Activated CD8-positive, alpha-beta memory T cell treated with anti-CD3 and anti-CD28 coated beads for 1 hour (primary cell): ENCODE results near the gene SGK2.
"Not testable (repeated sequence)": the region's sequence is repeated elsewhere in the genome, so short reads cannot be mapped to it uniquely, and the experiment has no call there.

Source experiments
- DNase-seq, 2 donors: peaks; one replicate each; pipeline ENCODE4 v3.0.0-alpha.2; 2020; ENCODE audit warnings: low read depth in 1 of 2; ENCODE audit errors: extremely low read depth in 1 of 2

Gene SGK2

DNA sequence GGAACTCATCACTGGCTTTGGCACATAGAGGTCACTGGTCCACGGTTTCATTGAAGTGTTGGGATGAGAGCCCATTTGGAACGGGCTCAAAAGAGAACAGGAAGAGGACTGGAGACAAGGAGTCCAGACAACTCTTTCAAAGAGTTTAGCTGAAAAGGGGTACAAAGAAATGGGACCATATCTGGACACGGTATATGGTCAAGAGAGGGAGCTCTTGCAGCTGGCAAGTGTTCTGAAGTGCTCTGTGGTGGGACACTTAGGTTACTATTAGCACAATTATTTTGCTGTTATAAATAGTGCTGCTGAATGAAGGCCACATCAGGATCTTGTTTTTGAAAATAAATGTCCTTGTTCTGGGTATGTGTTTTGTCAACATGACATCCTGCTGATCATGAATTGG, 4.6 kb downstream of the SGK2 start:
- no peak for DNase-seq

DNA sequence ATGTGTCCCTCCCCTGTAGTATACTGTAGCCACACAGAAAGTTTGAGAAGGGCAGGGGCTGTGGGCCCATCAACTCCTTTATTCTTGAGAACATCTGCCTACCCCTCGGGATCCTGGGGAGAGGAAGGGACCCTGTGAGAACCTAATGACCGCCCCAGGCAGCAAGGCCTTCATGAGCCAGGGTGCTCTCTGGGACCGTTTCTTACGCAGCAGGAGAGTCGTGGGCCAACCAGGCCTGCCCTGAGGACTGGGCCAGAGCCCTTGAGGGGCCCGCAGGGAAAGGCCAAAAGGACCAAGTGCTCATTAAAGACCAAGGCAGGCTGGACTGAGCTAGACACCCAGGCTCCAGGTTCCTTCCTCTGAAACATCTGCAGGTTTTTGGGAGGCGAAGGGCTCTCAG, 5.2 kb downstream of the SGK2 start:
- no peak for DNase-seq

DNA sequence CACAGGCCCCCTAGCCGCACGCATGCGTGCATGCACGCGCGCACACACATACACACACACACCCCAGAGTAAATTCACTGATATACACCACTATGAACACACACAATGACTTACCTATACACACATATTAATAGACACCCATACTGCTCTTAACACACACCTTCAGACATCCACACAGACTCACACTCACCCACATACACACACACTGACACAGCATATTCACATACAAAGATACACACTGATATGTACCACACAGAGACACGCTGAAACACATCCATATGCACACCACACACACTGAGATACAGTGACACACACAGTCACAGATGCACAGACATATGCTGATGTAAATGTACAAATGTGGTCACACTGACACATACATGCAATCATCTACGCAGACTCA, 5.6 kb downstream of the SGK2 start:
- no peak for DNase-seq

DNA sequence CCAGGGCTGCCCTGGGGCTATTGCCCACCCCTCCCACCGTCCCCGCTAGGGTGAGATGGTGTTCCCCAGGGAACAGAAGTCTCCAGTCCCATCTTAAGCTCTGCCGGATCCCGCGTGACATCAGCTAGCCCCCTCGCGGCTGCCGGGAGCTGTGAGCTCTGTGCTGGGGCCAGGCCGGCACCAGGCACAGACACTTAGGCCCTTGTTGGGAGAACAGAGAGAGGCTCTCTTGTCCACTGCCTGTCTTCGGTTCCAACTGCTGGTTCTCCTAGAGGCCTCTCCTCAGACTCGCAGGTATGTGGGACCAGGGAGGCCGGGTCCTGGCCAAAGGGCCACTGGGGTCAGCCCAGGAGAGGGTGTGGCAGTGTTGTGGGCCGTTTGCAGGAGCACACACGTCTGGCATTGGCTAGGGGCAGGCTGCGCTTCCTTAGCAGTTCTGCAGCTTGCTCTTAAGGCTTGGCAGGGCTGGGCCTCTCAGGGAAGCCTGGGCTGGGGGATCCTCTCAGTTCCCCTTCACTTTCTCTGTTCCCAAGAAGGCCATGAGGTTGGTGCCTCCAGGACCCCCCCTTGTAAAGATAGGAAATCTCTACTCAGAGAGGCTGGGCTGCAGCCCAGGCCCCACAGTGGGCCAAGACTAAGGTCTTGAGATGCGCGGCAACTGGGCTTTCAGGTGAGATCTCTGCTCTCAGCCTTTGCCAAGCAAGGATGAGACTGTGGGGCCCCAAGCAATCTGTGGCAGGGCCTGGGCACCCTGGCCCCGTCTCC, 6.3 kb downstream of the SGK2 start:
- no peak for DNase-seq

DNA sequence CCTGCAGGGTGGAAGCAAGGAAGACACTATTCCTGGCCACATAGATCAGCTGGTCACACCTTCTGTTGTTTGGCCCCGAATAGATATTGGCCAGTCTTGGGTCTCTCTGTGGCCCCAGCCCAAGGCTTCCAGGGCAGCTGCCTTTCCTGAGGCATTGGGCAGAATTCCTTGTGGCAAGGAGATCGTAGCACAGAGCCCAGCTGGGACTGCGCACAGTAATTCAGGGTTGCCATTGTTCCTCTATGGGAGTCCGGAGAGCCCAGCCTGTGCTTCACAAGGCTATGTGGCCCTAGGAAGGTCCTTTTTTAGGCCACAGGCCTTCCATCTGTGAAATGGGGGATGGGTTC, 6.9 kb downstream of the SGK2 start:
- DNase-seq: no peak

DNA sequence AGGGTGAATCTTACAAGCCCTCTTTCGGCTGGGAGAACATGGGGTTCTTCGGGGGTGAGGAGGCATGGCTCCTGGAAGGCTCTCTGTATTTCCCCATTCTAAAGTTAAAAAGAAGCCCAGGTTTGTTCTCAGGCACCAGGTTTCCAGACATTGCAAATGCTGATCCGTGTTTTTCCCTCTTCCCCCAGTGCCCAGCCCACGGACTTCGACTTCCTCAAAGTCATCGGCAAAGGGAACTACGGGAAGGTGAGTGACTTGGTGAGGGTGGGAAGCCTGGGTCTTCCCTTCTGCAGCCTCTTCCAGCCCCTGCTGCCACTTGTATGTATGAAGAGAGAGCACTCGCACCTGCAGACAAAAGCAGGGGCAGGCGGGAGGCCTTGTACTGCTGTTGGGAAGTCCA, 8.7 kb downstream of the SGK2 start:
- DNase-seq: no peak

DNA sequence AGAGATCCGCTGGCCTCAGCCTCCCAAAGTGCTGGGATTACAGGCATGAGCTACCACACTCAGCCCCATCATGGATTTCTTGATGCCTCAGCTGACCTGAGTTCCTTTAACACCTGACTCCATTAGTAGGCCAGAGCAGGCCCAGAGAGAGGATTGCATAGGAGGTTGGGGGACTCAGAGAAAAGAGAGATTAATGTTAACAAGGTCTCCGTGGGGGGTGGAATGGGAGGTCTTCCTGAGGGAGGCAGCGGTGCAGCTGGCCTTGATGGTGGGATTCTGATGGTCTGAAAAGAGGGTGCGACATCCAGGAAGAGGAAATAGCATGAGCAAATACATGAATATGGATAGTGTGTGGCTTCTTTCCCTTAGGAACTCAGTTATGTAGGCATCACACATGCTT, 9.9 kb downstream of the SGK2 start:
- no peak for DNase-seq

DNA sequence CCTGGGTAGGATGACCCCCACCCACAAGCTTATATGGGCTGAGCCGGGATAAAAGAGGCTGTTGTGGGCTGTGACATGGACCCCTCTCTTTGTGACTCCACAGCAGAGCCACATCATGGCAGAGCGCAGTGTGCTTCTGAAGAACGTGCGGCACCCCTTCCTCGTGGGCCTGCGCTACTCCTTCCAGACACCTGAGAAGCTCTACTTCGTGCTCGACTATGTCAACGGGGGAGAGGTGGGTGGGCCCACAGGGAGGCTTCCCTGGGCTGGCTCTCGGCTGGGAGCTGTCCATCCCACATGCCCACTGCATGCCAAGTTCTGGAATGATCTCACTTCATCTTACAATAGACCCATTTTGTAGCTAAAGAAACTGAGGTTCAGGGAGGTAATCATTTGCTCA, 10.5 kb downstream of the SGK2 start:
- DNase-seq: no peak

DNA sequence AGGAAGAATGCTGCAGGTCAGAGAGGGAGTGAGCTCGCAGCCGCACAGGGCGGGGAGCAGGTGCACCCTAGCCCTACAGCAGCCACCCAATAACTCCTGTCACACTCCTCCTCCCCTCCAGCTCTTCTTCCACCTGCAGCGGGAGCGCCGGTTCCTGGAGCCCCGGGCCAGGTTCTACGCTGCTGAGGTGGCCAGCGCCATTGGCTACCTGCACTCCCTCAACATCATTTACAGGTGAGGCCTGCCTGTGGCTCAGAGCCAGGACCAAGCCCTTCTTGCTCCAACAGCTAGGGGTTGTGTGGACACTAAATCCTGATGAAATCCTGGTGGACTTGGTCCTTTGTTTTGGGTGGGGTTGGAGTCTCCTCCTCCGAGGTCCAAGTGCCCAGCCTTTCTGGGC, 11.7 kb downstream of the SGK2 start:
- DNase-seq: no peak

DNA sequence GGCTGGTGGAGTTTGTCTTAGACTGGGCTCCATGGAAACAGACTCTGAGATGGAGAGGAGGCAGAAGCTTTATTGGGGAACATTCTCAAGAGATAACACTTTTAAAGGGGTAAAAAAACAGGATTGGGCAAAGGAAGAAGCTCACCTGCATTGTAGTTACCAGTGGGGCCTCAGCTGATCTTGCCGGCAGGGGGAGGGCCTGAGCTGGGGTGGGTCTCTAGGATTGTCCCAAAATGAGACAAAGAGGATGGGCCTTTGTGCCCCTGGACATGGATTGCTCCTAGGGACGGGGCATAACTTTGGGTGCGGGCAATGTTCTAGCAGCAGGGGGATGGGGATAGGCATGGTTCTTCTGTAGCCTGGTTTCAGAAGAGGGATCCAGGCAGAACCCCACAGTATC, 12.5 kb downstream of the SGK2 start:
- no peak for DNase-seq

DNA sequence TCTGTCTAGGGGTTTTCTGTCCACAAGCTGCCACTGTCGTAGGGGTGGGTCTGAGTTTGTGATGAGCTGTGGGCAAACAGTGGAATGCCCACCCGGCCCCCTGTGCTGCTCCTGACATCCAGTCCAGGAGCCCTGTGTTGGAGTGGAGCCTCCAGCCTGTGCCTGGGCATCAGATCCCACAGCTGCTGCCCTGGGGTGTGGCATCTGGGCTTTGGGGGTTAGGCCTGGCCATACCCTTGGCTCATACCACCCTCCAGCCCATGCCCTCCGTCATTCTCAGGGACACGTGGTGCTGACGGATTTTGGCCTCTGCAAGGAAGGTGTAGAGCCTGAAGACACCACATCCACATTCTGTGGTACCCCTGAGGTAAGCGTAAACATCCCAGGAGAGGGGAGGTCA, 12.9 kb downstream of the SGK2 start:
- no peak for DNase-seq

DNA sequence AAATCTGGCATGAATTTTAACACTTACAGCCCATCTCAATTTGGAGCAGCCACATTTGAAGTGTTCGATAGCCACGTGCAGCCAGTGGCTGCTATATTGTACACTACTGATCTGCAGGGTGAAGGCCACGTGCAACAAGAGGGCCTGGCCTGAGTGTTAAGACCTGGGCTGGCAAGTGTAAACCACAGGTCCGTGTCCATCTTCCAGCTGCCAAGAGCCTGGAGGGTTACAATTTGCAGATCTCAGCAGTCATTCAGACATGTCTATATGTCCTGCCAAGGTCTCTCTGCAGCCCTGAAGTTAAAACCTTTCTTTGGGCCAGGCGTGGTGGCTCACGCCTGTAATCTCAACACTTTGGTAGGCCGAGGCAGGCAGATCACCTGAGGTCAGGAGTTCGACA, 14.1 kb downstream of the SGK2 start:
- DNase-seq: no peak

DNA sequence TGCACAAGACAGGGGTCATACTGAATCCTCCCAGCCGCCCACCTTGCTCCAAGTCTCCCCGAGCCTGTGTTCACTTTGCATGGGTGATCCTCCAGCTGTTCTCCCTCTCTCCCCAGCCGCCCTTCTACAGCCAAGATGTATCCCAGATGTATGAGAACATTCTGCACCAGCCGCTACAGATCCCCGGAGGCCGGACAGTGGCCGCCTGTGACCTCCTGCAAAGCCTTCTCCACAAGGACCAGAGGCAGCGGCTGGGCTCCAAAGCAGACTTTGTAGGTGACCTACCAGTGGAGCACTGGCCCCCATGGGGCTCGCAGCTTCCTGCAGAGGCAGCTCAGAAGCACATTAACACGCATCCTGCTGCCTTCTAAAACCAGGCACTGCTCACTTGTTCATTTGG, 17.3 kb downstream of the SGK2 start:
- DNase-seq: no peak

DNA sequence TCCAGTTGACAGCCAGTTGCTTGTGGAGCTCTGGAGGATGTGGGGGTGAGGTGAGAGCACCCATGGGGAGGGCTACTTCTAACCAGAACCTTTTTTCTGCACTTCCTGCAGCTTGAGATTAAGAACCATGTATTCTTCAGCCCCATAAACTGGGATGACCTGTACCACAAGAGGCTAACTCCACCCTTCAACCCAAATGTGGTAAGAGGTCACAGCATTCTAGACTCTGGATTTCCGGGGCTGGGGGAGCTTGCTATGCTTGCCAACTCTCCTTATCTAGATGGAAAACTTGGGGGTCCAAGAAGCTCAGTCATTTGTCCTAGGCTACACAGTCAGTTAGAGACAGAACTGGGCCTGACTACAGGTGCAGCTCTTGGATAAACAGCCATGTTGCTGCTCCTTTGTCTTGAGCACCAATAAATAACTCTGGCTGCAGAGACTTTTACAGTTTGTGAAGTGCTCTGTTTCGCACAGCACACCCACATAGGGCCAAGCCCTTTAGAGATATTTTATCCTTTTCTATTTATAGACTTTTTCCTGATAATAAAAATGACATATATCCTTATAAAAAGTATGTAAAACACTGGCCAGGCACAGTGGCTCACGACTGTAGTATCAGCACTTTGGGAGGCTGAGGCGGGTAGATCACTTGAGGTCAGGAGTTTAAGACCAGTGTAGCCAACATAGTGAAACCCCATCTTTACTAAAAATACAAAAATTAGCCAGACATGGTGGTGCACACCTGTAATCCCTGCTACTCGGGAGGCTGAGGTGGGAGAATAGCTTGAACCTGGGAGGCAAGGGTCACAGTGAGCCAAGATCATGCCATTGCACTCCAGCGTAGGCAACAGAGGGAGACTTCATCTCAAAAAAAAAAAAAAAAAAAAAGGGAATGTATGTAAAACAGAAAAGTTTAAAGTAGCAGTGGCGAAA, 21.3 kb downstream of the SGK2 start:
- DNase-seq: no peak

DNA sequence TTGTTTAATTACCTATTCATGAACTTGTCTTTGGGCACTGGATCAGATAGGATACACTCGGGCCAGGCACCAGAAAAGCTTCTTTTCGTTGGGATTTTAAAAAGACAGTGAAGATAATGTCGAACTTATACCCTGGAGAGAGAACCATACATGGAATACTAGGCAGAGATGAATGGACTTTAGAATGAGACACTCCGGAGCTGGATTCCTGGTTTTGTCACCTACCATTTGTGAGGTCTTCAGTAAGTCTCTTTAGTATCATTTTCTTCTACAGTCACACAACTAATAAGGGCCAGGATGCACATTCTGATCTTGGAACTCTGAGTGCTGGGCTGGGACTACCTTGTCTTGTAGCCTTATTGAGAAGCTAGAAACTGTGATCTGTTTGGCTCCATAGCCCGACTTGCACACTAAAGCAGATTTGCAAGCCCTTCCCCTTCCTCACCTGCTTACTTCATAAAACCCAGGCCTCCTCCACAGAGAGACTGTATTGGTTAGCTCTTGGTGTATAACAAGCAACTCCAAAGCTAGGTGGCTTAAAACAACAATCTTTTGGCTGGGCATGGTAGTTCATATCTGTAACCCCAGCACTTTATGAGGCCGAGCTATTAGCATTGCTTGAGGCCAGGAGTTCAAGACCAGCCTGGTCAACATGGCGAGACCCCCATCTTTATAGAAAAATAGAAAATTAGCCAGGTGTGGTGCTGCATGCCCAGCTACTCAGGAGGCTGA, 24.5 kb downstream of the SGK2 start:
- no peak for DNase-seq

DNA sequence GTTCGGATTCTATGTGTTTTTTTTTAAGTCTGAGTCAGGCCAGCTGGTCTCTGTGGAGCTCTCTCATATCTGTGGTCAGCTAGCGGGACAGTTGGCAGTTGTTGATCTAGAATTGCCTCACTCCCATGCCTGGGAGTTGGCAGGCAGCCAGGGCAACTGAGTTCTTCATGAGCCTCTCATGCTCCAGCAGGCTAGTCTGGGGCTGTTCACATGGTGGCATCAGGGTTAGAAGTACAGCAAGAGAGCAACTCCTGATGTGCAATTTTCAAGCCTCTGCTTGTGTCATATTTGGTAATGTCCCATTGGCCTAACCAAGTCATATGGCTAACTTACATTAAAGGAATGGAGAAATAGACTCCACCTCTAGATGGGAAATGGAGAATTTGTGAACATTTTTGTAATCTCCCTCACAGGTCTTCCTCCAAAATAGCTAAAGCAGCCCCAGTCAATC, 25.2 kb downstream of the SGK2 start:
- DNase-seq: no peak

DNA sequence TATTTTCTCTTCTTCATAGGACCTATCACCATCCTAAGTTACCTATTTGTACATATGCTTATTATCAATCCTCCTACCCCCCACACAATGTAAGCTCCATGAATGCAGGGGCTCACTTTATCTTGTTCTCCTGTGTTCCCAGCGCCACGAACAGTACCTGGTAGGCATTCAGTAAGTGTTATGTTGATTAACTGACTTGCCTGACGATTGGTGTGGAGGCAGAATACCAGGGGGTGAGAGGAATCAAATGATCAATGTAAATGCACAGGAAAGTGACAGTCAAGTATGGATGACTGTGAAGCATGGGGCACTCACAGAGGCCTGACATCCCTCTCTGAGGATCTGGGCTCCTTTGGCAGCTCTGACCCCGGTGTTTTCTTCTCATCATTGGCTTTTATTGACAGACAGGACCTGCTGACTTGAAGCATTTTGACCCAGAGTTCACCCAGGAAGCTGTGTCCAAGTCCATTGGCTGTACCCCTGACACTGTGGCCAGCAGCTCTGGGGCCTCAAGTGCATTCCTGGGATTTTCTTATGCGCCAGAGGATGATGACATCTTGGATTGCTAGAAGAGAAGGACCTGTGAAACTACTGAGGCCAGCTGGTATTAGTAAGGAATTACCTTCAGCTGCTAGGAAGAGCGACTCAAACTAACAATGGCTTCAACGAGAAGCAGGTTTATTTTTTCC, 25.8 kb downstream of the SGK2 start:
- DNase-seq: no peak

DNA sequence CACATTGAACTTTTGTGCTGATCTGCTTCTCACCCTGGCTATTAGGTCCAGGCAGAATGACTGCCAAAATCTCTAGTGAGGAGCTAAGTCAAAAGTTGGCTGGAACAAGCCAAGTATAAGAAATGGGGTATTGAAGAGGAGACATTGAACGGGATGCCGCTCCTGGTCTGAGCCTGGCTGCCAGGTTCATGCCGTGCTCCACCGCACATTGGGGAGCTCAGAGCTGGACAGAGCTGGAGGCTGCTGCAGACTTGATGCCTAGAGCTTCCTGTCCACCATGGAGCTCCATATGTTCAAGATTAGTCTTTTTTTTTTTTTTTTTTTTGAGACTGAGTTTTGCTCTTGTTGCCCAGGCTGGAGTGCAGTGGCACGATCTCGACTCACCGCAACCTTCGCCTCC, 27.8 kb downstream of the SGK2 start:
- no peak for DNase-seq

DNA sequence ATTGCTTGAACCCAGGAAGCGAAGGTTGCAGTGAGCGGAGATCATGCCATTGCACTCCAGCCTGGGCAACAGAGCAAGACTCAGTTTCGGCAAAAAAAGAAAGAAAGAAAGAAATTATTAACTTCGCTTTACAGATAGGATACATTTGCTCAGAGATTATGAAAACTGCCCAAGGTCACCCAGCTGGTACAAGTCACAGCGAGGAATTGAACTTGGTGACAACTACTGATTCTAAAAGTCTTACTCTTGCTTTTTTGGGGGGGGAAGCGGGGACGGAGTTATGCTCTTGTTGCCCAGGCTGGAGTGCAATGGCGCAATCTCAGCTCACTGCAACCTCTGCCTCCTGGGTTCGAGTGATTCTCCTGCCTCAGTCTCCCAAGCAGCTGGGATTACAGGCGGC, 29.7 kb downstream of the SGK2 start:
- DNase-seq: not testable (repeated sequence)

DNA sequence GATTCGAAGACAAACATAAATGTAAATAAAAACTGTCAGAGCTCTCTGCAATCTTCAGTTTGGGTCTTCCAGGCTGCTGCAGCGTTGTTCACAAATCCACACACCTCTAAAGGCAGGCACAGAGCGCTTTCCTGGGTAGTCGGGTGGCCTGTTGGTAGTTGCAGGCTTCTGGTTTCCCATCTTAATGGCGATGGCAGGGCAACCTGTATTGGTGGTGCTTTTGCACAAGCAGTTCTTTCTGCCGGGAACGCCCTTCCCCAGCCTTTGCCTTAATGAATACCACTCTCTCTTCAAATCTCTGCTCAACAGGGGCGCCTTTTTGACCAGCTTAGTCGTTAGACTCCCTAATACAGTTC, 31.2 kb downstream of the SGK2 start:
- peak in 1 of 2 donors; percentile 1 for DNase-seq
